ENCODE results near the gene FXYD1. TPM values are rescaled to one million over a fixed set of nuclear protein-coding genes. Genes with fewer than 3 reads are reported as not detected.
"Not testable (repeated sequence)": the region's sequence is repeated elsewhere in the genome, so short reads cannot be mapped to it uniquely, and the experiment has no call there.

FXYD1 gene
- total and polyA plus RNA-seq, 2 of the 8 experiments (the other 6 are each of a cell fraction or from before 2014, with no cell fraction given): 1.6 to 8.1 TPM

- H2AK5ac ChIP-seq (ENCODE audit: low read depth, low read length); H2AFZ ChIP-seq (ENCODE audit: low read length); H3K79me1 ChIP-seq (ENCODE audit: low read depth, low read length); H3K4ac ChIP-seq (replicated peaks; ENCODE audit: insufficient read length, low read depth, low read length); H2BK20ac ChIP-seq (ENCODE audit: low read length); POLR2A ChIA-PET (ENCODE audit: partially characterized antibody); H2BK12ac ChIP-seq (ENCODE audit: low read depth, low read length); H3K14ac ChIP-seq (ENCODE audit: insufficient read length); FAIRE-seq; H4K8ac ChIP-seq (ENCODE audit: extremely low read depth, insufficient read depth, low read length); H3K36me3 ChIP-seq (ENCODE audit: control insufficient read depth in 2 of 4, insufficient read depth in 4 of 4, low read length in 3 of 4); H2BK120ac ChIP-seq (replicated peaks; ENCODE audit: low read depth, low read length); H3K79me2 ChIP-seq (ENCODE audit: control insufficient read depth in 1 of 2, insufficient read depth in 2 of 2, low read length in 2 of 2); H3K23me2 ChIP-seq (ENCODE audit: low read depth, low read length); H3K4me3 ChIP-seq (ENCODE audit: extremely low read depth in 1 of 4, insufficient read depth in 2 of 4, low read depth in 3 of 4, low read length in 4 of 4); H3K9me3 ChIP-seq (ENCODE audit: insufficient read depth in 2 of 2, low read depth in 1 of 2, low read length in 1 of 2); H3K4me1 ChIP-seq (replicated peaks in 1 of 4; ENCODE audit: control insufficient read depth in 3 of 4, insufficient read depth in 4 of 4, low read length in 3 of 4); H3K27ac ChIP-seq (ENCODE audit: low read depth, low read length); DNase-seq (ENCODE audit: low read depth in 1 of 2, low spot score in 2 of 2); H3K18ac ChIP-seq (ENCODE audit: extremely low read depth, low read length); H3K4me2 ChIP-seq (ENCODE audit: insufficient read depth in 1 of 2, low read depth in 2 of 2, low read length in 2 of 2); H4K20me1 ChIP-seq (replicated peaks in 1 of 2; ENCODE audit: control insufficient read depth in 1 of 2, insufficient read depth in 2 of 2, low read length in 2 of 2); H4K5ac ChIP-seq (ENCODE audit: insufficient read length, low read depth, low read length); H3K56ac ChIP-seq (replicated peaks; ENCODE audit: insufficient read length, low read depth, low read length); H3K9ac ChIP-seq (replicated peaks in 1 of 4; ENCODE audit: extremely low read depth in 1 of 4, low read depth in 3 of 4, low read length in 3 of 4); H3K23ac ChIP-seq (ENCODE audit: insufficient read length); H2BK5ac ChIP-seq (ENCODE audit: low read depth, low read length); H4K91ac ChIP-seq (replicated peaks; ENCODE audit: insufficient read length, low read length); H3K27me3 ChIP-seq (replicated peaks in 1 of 4; ENCODE audit: control insufficient read depth in 3 of 4, extremely low read depth in 1 of 4, insufficient read depth in 3 of 4, low read length in 3 of 4); H2BK15ac ChIP-seq (ENCODE audit: low read length): not testable (repeated sequence)
- 80% methylated on average over 14 of the region's 14 CpGs; no CpG with 5 or more reads in 1 of the 2 experiments for WGBS, 2 experiments (ENCODE audit: extremely low coverage in 1 of 2, insufficient coverage in 1 of 2, insufficient read length in 1 of 2, insufficient replicate concordance in 2 of 2, low coverage in 1 of 2, low lambda C conversion rate in 2 of 2, missing lambda C conversion rate in 1 of 2)
- CTCF ChIA-PET (ENCODE audit: partially characterized antibody): interaction anchor here (0.8 to 1.6 kb wide), 2 partner anchors 12 to 15 kb away, joined by 3 read pairs; no protein-coding TSS in a partner anchor
These were observed 8.8 kb upstream of the FXYD1 start for GRCh38 chr19:35129724-35130274.

All from H1 (cell line).